Measurements from ENCODE around the gene CHCHD4. TPM values are rescaled to one million over a fixed set of nuclear protein-coding genes. Genes with fewer than 3 reads are reported as not detected.

CHCHD4 gene
- total and polyA plus RNA-seq, 2 of the 13 experiments (the other 11 are each of a cell fraction or from before 2014, with no cell fraction given), result 15.8 to 24.1 TPM

DNA sequence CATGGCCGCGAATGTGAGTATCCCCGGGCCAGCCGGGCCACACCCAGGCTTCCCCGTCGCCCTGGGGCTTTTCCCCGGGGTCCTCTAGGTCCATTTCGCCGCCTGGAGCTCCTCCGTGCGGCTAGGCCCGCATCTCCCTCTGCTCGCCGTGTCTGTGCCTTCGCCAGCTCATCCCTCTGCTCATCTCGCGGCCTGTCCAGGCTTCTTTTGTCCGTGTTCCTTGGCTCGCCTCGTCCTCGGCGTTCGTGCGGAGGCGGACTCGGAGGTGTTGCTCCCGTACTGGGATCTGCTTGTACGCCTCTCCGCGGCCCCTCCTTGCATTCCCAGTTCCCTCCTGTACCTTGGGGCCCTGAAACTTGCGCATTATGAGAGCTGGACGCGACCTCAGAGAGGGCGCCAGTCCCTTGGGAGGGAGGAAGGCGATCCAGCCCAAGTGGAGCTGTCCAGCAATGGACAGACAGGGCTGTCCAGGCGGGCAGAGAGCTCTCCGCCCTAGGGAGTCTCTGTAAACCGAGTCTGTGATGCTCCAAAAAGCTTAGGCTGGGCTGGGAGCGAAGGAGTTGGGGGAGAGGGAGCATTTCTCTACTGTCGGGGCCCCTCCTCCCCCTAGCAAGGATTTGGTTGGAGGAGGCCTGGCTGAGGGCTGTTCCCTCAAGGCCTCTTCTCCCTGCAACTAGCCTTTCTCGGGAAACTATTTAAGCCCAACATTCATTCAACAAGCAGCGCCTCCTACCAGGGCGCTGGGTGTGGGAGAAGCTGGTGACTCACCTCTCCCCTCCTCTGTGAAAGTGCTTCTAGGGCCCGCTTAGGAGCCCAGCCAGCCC lies 735 bp upstream of the CHCHD4 start (continued):
- 0 out of 2 replicates have a peak, but pooled peaks have one; percentile 44 for TF ChIP-seq NFIB (CRISPR knock-in tag; IDR thresholded peaks at IDR 0.05; ENCODE audit: borderline replicate concordance)
- TF ChIP-seq, protein P1, sequence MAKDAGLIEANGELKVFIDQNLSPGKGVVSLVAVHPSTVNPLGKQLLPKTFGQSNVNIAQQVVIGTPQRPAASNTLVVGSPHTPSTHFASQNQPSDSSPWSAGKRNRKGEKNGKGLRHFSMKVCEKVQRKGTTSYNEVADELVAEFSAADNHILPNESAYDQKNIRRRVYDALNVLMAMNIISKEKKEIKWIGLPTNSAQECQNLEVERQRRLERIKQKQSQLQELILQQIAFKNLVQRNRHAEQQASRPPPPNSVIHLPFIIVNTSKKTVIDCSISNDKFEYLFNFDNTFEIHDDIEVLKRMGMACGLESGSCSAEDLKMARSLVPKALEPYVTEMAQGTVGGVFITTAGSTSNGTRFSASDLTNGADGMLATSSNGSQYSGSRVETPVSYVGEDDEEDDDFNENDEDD (CRISPR knock-in tag; IDR thresholded peaks at IDR 0.05; ENCODE audit: borderline replicate concordance), result no peak
- TF ChIP-seq NFYC (CRISPR knock-in tag; IDR thresholded peaks at IDR 0.05), result no peak
- TF ChIP-seq, protein P2, sequence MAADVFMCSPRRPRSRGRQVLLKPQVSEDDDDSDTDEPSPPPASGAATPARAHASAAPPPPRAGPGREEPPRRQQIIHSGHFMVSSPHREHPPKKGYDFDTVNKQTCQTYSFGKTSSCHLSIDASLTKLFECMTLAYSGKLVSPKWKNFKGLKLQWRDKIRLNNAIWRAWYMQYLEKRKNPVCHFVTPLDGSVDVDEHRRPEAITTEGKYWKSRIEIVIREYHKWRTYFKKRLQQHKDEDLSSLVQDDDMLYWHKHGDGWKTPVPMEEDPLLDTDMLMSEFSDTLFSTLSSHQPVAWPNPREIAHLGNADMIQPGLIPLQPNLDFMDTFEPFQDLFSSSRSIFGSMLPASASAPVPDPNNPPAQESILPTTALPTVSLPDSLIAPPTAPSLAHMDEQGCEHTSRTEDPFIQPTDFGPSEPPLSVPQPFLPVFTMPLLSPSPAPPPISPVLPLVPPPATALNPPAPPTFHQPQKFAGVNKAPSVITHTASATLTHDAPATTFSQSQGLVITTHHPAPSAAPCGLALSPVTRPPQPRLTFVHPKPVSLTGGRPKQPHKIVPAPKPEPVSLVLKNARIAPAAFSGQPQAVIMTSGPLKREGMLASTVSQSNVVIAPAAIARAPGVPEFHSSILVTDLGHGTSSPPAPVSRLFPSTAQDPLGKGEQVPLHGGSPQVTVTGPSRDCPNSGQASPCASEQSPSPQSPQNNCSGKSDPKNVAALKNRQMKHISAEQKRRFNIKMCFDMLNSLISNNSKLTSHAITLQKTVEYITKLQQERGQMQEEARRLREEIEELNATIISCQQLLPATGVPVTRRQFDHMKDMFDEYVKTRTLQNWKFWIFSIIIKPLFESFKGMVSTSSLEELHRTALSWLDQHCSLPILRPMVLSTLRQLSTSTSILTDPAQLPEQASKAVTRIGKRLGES (CRISPR knock-in tag; IDR thresholded peaks at IDR 0.05; ENCODE audit: borderline replicate concordance), result 0 out of 2 replicates have a peak, but pooled peaks have one; percentile 35
- TF ChIP-seq, protein P3, sequence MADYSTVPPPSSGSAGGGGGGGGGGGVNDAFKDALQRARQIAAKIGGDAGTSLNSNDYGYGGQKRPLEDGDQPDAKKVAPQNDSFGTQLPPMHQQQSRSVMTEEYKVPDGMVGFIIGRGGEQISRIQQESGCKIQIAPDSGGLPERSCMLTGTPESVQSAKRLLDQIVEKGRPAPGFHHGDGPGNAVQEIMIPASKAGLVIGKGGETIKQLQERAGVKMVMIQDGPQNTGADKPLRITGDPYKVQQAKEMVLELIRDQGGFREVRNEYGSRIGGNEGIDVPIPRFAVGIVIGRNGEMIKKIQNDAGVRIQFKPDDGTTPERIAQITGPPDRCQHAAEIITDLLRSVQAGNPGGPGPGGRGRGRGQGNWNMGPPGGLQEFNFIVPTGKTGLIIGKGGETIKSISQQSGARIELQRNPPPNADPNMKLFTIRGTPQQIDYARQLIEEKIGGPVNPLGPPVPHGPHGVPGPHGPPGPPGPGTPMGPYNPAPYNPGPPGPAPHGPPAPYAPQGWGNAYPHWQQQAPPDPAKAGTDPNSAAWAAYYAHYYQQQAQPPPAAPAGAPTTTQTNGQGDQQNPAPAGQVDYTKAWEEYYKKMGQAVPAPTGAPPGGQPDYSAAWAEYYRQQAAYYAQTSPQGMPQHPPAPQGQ (CRISPR knock-in tag; IDR thresholded peaks at IDR 0.05; ENCODE audit: borderline replicate concordance), result no peak
- no peak for TF ChIP-seq ZNF724P (CRISPR knock-in tag; IDR thresholded peaks at IDR 0.05; ENCODE audit: borderline replicate concordance)
- TF ChIP-seq SKI (IDR thresholded peaks at IDR 0.05; ENCODE audit: partially characterized antibody), result no peak
- no peak for TF ChIP-seq NCOA5 (CRISPR knock-in tag; IDR thresholded peaks at IDR 0.05)
- peak; percentile 48; the same call in 1 of the 2 replicates for TF ChIP-seq ZNF788 (CRISPR knock-in tag; IDR thresholded peaks at IDR 0.05; ENCODE audit: borderline replicate concordance)
- TF ChIP-seq, protein P4, sequence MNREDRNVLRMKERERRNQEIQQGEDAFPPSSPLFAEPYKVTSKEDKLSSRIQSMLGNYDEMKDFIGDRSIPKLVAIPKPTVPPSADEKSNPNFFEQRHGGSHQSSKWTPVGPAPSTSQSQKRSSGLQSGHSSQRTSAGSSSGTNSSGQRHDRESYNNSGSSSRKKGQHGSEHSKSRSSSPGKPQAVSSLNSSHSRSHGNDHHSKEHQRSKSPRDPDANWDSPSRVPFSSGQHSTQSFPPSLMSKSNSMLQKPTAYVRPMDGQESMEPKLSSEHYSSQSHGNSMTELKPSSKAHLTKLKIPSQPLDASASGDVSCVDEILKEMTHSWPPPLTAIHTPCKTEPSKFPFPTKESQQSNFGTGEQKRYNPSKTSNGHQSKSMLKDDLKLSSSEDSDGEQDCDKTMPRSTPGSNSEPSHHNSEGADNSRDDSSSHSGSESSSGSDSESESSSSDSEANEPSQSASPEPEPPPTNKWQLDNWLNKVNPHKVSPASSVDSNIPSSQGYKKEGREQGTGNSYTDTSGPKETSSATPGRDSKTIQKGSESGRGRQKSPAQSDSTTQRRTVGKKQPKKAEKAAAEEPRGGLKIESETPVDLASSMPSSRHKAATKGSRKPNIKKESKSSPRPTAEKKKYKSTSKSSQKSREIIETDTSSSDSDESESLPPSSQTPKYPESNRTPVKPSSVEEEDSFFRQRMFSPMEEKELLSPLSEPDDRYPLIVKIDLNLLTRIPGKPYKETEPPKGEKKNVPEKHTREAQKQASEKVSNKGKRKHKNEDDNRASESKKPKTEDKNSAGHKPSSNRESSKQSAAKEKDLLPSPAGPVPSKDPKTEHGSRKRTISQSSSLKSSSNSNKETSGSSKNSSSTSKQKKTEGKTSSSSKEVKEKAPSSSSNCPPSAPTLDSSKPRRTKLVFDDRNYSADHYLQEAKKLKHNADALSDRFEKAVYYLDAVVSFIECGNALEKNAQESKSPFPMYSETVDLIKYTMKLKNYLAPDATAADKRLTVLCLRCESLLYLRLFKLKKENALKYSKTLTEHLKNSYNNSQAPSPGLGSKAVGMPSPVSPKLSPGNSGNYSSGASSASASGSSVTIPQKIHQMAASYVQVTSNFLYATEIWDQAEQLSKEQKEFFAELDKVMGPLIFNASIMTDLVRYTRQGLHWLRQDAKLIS (CRISPR knock-in tag; IDR thresholded peaks at IDR 0.05), result no peak
- TF ChIP-seq, protein P5, sequence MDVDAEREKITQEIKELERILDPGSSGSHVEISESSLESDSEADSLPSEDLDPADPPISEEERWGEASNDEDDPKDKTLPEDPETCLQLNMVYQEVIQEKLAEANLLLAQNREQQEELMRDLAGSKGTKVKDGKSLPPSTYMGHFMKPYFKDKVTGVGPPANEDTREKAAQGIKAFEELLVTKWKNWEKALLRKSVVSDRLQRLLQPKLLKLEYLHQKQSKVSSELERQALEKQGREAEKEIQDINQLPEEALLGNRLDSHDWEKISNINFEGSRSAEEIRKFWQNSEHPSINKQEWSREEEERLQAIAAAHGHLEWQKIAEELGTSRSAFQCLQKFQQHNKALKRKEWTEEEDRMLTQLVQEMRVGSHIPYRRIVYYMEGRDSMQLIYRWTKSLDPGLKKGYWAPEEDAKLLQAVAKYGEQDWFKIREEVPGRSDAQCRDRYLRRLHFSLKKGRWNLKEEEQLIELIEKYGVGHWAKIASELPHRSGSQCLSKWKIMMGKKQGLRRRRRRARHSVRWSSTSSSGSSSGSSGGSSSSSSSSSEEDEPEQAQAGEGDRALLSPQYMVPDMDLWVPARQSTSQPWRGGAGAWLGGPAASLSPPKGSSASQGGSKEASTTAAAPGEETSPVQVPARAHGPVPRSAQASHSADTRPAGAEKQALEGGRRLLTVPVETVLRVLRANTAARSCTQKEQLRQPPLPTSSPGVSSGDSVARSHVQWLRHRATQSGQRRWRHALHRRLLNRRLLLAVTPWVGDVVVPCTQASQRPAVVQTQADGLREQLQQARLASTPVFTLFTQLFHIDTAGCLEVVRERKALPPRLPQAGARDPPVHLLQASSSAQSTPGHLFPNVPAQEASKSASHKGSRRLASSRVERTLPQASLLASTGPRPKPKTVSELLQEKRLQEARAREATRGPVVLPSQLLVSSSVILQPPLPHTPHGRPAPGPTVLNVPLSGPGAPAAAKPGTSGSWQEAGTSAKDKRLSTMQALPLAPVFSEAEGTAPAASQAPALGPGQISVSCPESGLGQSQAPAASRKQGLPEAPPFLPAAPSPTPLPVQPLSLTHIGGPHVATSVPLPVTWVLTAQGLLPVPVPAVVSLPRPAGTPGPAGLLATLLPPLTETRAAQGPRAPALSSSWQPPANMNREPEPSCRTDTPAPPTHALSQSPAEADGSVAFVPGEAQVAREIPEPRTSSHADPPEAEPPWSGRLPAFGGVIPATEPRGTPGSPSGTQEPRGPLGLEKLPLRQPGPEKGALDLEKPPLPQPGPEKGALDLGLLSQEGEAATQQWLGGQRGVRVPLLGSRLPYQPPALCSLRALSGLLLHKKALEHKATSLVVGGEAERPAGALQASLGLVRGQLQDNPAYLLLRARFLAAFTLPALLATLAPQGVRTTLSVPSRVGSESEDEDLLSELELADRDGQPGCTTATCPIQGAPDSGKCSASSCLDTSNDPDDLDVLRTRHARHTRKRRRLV (CRISPR knock-in tag; IDR thresholded peaks at IDR 0.05), result no peak
- no peak for TF ChIP-seq ZNF20 (CRISPR knock-in tag; IDR thresholded peaks at IDR 0.05)
